Measurements from ENCODE around the gene ZNF268.

GRCh38 chr12:133190176-133190575 lies 8.9 kb downstream of the ZNF268 start:
- TF ChIP-seq CTCF (IDR thresholded peaks at IDR 0.05): no peak
- TF ChIP-seq POLR2A (IDR thresholded peaks at IDR 0.05): no peak
